Tibial artery (tissue), 4 donors: ENCODE results near the gene MADD.

Experiments
- DNase-seq, 2 donors: peaks; one replicate each; pipeline ENCODE4 v3.0.0-alpha.2; 2019
- H3K27ac ChIP-seq, 2 donors: fragments of 200-600 bp; sonication (generic) in 1 of 2; 1 replicate in 1 of 2; 2 replicates in 1 of 2; pipeline ENCODE4 v1.5.1; 2018 to 2019; ENCODE audit warnings: mild to moderate bottlenecking in 1 of 2
- H3K27me3 ChIP-seq, 2 donors: fragments of 200-600 bp; sonication (generic) in 1 of 2; one replicate each; pipeline versions ENCODE4 v1.5.1 to v1.6.0; 2016 to 2019
- H3K36me3 ChIP-seq, 3 donors: fragments of 200-600 bp; sonication (generic) in 2 of 3; one replicate each; pipeline ENCODE4 v1.5.1; 2016 to 2019; ENCODE audit warnings: mild to moderate bottlenecking in 2 of 3
- H3K4me1 ChIP-seq, 4 donors: fragments of 200-600 bp; sonication (generic) in 2 of 4; 1 replicate in 3 of 4; 2 replicates in 1 of 4; pipeline ENCODE4 v1.5.1; 2016 to 2019
- H3K4me3 ChIP-seq, 2 donors: fragments of 200-600 bp; sonication (generic) in 1 of 2; 1 replicate in 1 of 2; 2 replicates in 1 of 2; pipeline ENCODE4 v1.5.1; 2018 to 2019; ENCODE audit warnings: mild to moderate bottlenecking in 2 of 2
- H3K9me3 ChIP-seq, 3 donors: fragments of 200-600 bp; sonication (generic) in 1 of 3; one replicate each; pipeline ENCODE4 v1.5.1; 2016 to 2019
- CTCF ChIP-seq, 2 experiments: fragments of 200-600 bp in 1 of 2; fragments of 450-650 bp in 1 of 2; IDR thresholded peaks; one replicate each; pipeline ENCODE4 v1.5.1; 2017 to 2019; ENCODE audit warnings: antibody characterized with exemption in 2 of 2, mild to moderate bottlenecking in 1 of 2, moderate library complexity in 1 of 2
- intact Hi-C: fragments of 100-400 bp; cut with DNase I; formaldehyde crosslinking; loops from one replicate; pipeline ENCODE4 v1.15.0; 2023; ENCODE audit warnings: low total_unique reads

The MADD gene

GRCh38 chr11:47296045-47296444, 26.1 kb downstream of the MADD start:
- no peak for TF ChIP-seq CTCF (IDR thresholded peaks at IDR 0.05)
- no peaks in the 10 kb centered on the region for H3K4me1 ChIP-seq
- H3K36me3 ChIP-seq: peaks cover 94 to 97% (median 95%) of the 10 kb centered on the region in 3 donors
- H3K27me3 ChIP-seq: no peaks in the 10 kb centered on the region
- no peak overlapping the region for H3K27ac ChIP-seq
- no peak overlapping the region for H3K4me3 ChIP-seq
- intact Hi-C loops: no loop called here
- peak in 1 of 2 donors; percentile 16 for DNase-seq
- peaks cover 0 to 20% (median 4%) of the 10 kb centered on the region in 3 donors for H3K9me3 ChIP-seq

- no peak overlapping the region for H3K4me3 ChIP-seq
- H3K27ac ChIP-seq: no peak overlapping the region
- peaks cover 91 to 95% (median 91%) of the 10 kb centered on the region in 3 donors for H3K36me3 ChIP-seq
Observed at GRCh38 chr11:47299078-47299477, 29.1 kb downstream of the MADD start.

GRCh38 chr11:47302853-47303252, 32.9 kb downstream of the MADD start:
- no peak for DNase-seq

More at GRCh38 chr11:47299078-47299477, 29.1 kb downstream of the MADD start:
- no peak for TF ChIP-seq CTCF (IDR thresholded peaks at IDR 0.05)
- H3K9me3 ChIP-seq: peaks cover 0 to 20% (median 15%) of the 10 kb centered on the region in 3 donors
- H3K27me3 ChIP-seq: no peaks in the 10 kb centered on the region
- intact Hi-C loops: no loop called here
- no peaks in the 10 kb centered on the region for H3K4me1 ChIP-seq
- no peak for DNase-seq

GRCh38 chr11:47305734-47306483, 36.0 kb downstream of the MADD start:
- peaks cover 68 to 90% (median 71%) of the 10 kb centered on the region in 3 donors for H3K36me3 ChIP-seq
- peak; percentile 64 to 90 for DNase-seq

More at GRCh38 chr11:47302853-47303252, 32.9 kb downstream of the MADD start:
- peaks cover 66 to 89% (median 67%) of the 10 kb centered on the region in 3 donors for H3K36me3 ChIP-seq
- intact Hi-C loops: no loop called here
- no peaks in the 10 kb centered on the region for H3K27me3 ChIP-seq
- H3K4me3 ChIP-seq: no peak overlapping the region
- H3K27ac ChIP-seq: no peak overlapping the region
- H3K4me1 ChIP-seq: peaks cover 0 to 26% (median 22%) of the 10 kb centered on the region in 4 donors
- TF ChIP-seq CTCF (IDR thresholded peaks at IDR 0.05): no peak
- peaks cover 0 to 17% (median 15%) of the 10 kb centered on the region in 3 donors for H3K9me3 ChIP-seq

GRCh38 chr11:47306484-47306844, 36.5 kb downstream of the MADD start:
- Histone ChIP-seq H3K27me3 (no peaks in the 10 kb centered on the region), H3K27ac (peak overlapping the region; percentile 82 to 91), H3K36me3 (peaks cover 70 to 96% (median 71%) of the 10 kb centered on the region in 3 donors), H3K4me1 (peaks cover 0 to 26% (median 22%) of the 10 kb centered on the region in 4 donors), H3K9me3 (peaks cover 0 to 10% (median 0%) of the 10 kb centered on the region in 3 donors), H3K4me3 (no peak overlapping the region)
- no peak for TF ChIP-seq CTCF (IDR thresholded peaks at IDR 0.05)
- DNase-seq: no peak
- intact Hi-C loops: no loop called here

More at GRCh38 chr11:47305734-47306483, 36.0 kb downstream of the MADD start:
- Histone ChIP-seq H3K4me3 (no peak overlapping the region), H3K27me3 (no peaks in the 10 kb centered on the region), H3K9me3 (peaks cover 0 to 10% (median 0%) of the 10 kb centered on the region in 3 donors), H3K4me1 (peaks cover 0 to 26% (median 22%) of the 10 kb centered on the region in 4 donors), H3K27ac (peak overlapping the region; percentile 82 to 91)
- TF ChIP-seq CTCF (IDR thresholded peaks at IDR 0.05): no peak
- intact Hi-C loops: no loop called here
